ENCODE measurements around the gene GPR35.

The GPR35 gene

DNA sequence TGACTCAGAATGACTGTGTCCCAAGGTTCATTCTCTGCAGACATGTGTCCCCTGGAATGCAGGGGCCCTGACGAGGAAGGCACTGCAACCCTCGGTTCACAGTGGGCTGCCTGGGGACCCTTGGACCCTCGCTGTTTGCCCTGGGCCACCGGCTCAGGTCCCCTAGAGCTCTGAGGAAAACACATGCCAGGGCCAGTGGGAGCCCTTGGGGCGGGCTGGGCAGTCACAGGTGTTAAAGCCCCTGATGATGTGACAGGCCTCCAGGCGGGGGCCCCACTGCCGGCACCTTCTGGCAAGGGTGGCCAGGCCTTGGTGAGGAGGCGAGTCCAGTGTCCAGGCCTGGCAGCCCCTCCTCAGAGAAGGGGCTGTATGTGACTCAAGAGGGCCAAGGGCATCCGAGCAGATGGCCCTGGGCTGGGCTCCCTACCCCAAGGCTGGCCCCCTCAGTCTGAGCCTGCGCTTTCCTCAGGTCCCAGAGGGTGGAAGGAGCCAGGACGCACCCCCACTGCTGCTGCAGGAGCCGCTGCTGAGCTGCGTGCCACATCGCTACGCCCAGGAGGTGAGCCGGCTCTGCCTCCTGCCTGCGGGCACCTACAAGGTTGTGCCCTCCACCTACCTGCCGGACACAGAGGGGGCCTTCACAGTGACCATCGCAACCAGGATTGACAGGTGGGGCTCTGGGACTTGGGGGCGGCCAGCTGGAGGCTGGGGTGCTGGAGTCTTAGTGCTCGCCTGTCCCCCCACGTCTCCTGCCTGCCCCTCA, 27.7 kb upstream of the GPR35 start:
- Histone ChIP-seq H3K36me3 (ENCODE audit: control insufficient read depth in 1 of 2, insufficient read depth in 2 of 2, low read depth in 1 of 2, low read length in 2 of 2) (peaks cover 28 to 94% of the 10 kb centered on the region in 2 experiments), H3K4me3 (ENCODE audit: insufficient read depth in 1 of 2, low read depth in 1 of 2, low read length in 2 of 2) (no peak overlapping the region), H3K27me3 (ENCODE audit: control insufficient read depth in 1 of 2, insufficient read depth in 1 of 2, low read length in 2 of 2) (no peaks in the 10 kb centered on the region), H3K18ac (ENCODE audit: low read depth in 1 of 2, low read length in 2 of 2) (no peak overlapping the region), H3K27ac (ENCODE audit: low read length, poor library complexity, severe bottlenecking) (no peak overlapping the region), H2BK5ac (ENCODE audit: low read depth, low read length, poor library complexity, severe bottlenecking) (no peak overlapping the region), H3K4me2 (ENCODE audit: low read length, poor library complexity, severe bottlenecking) (no peak overlapping the region), H2BK15ac (ENCODE audit: low read depth, poor library complexity, severe bottlenecking) (no peak overlapping the region), H4K91ac (ENCODE audit: low read length) (no peak overlapping the region), H2AFZ (ENCODE audit: low read depth, low read length) (no peak overlapping the region), H2BK12ac (ENCODE audit: low read length in 2 of 2) (no peak overlapping the region), H3K9me3 (ENCODE audit: control insufficient read depth, low read length) (no peaks in the 10 kb centered on the region), H2AK5ac (ENCODE audit: low read length, severe bottlenecking) (no peak overlapping the region), H3K14ac (ENCODE audit: low read length in 2 of 2) (no peak overlapping the region), H3K23ac (ENCODE audit: low read length in 2 of 2) (no peak overlapping the region), H3K4ac (ENCODE audit: low read depth in 1 of 2, low read length in 2 of 2) (no peak overlapping the region), H2BK120ac (ENCODE audit: low read depth, low read length) (no peak overlapping the region), H3K4me1 (ENCODE audit: control insufficient read depth, insufficient read depth, low read depth, low read length) (peaks cover 1% of the 10 kb centered on the region), H3K9ac (ENCODE audit: low read length) (no peak overlapping the region), H4K8ac (ENCODE audit: low read length) (no peak overlapping the region), H3K79me1 (replicated peaks; ENCODE audit: low read length, poor library complexity, severe bottlenecking) (peaks cover 48% of the 10 kb centered on the region)
- DNase-seq = no peak
- 94% methylated on average over 20 of the region's 22 CpGs for WGBS

GRCh38 chr2:240598311-240598911, 26.9 kb upstream of the GPR35 start:
- Histone ChIP-seq H3K14ac (ENCODE audit: low read length in 2 of 2) (no peak overlapping the region), H2BK5ac (ENCODE audit: low read depth, low read length, poor library complexity, severe bottlenecking) (no peak overlapping the region), H3K23ac (ENCODE audit: low read length in 2 of 2) (no peak overlapping the region), H4K8ac (ENCODE audit: low read length) (no peak overlapping the region), H2BK12ac (ENCODE audit: low read length in 2 of 2) (no peak overlapping the region), H3K9ac (ENCODE audit: low read length) (no peak overlapping the region), H2AFZ (ENCODE audit: low read depth, low read length) (no peak overlapping the region), H3K4me2 (ENCODE audit: low read length, poor library complexity, severe bottlenecking) (no peak overlapping the region), H3K27ac (ENCODE audit: low read length, poor library complexity, severe bottlenecking) (no peak overlapping the region), H3K79me1 (replicated peaks; ENCODE audit: low read length, poor library complexity, severe bottlenecking) (peaks cover 42% of the 10 kb centered on the region), H3K4ac (ENCODE audit: low read depth in 1 of 2, low read length in 2 of 2) (no peak overlapping the region), H2BK15ac (ENCODE audit: low read depth, poor library complexity, severe bottlenecking) (no peak overlapping the region), H3K4me3 (ENCODE audit: insufficient read depth in 1 of 2, low read depth in 1 of 2, low read length in 2 of 2) (no peak overlapping the region), H3K27me3 (ENCODE audit: control insufficient read depth in 1 of 2, insufficient read depth in 1 of 2, low read length in 2 of 2) (no peaks in the 10 kb centered on the region), H3K4me1 (ENCODE audit: control insufficient read depth, insufficient read depth, low read depth, low read length) (peaks cover 1% of the 10 kb centered on the region), H2BK120ac (ENCODE audit: low read depth, low read length) (no peak overlapping the region), H2AK5ac (ENCODE audit: low read length, severe bottlenecking) (no peak overlapping the region), H3K9me3 (ENCODE audit: control insufficient read depth, low read length) (no peaks in the 10 kb centered on the region), H3K18ac (ENCODE audit: low read depth in 1 of 2, low read length in 2 of 2) (no peak overlapping the region), H4K91ac (ENCODE audit: low read length) (no peak overlapping the region), H3K36me3 (ENCODE audit: control insufficient read depth in 1 of 2, insufficient read depth in 2 of 2, low read depth in 1 of 2, low read length in 2 of 2) (peaks cover 23 to 95% of the 10 kb centered on the region in 2 experiments)
- WGBS = 96% methylated on average over 17 of the region's 17 CpGs
- DNase-seq = no peak

DNA sequence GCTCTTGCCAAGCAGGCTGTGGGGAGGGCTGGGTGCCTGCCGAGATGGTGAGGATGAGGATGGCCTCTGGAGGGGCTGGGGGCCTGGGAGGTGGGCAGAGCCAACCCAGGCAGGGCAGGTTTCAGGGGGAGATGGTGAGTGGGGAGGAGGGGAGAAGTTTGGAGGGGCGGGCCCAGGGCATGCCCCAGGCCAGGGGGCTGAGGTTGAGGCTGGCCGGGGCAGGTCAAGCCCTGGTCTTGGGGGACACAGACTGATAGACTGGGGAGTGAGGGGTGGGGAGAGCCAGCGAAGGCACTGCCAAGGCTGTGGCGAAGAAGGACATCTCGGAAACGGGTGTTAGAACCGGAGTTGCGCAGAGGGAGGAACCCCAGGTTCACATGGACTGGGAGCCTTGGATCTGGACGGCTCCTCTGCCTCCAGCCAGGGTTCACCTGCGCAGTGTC, 26.1 kb upstream of the GPR35 start:
- no peak overlapping the region for H3K18ac ChIP-seq (ENCODE audit: low read depth in 1 of 2, low read length in 2 of 2)
- no peak overlapping the region for H3K4ac ChIP-seq (ENCODE audit: low read depth in 1 of 2, low read length in 2 of 2)
- no peak for DNase-seq

DNA sequence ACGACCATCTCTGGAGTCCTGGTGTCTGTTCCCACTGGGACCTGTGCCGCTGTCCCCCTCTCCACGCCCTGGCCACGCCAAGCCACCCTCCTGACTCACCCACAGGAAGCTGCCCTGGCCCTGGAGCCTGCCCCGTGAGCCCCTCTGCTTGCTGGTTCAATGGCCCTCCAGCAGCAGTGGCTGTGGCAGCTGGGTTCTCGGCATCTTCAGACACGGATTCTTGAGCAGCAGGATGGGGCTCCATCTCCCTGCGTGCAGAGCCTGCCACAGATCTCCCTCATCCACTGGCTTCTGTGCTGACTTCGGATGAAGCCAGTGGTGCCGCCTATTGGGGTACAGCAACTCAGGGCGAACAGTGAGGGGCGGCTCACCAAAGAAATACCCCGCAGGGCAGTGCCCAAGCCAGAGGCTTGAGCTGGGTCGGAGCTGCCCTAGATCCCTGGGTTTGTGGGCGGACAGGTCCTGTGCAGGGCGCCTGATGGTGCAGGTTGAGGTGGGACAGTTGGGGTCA, 24.8 kb upstream of the GPR35 start:
- Histone ChIP-seq H4K8ac (ENCODE audit: low read length) (no peak overlapping the region), H3K9ac (ENCODE audit: low read length) (no peak overlapping the region), H3K4me3 (ENCODE audit: insufficient read depth in 1 of 2, low read depth in 1 of 2, low read length in 2 of 2) (no peak overlapping the region), H2BK5ac (ENCODE audit: low read depth, low read length, poor library complexity, severe bottlenecking) (no peak overlapping the region), H4K91ac (ENCODE audit: low read length) (no peak overlapping the region), H2BK120ac (ENCODE audit: low read depth, low read length) (no peak overlapping the region), H3K4ac (ENCODE audit: low read depth in 1 of 2, low read length in 2 of 2) (no peak overlapping the region), H2BK12ac (ENCODE audit: low read length in 2 of 2) (no peak overlapping the region), H3K79me1 (replicated peaks; ENCODE audit: low read length, poor library complexity, severe bottlenecking) (peaks cover 21% of the 10 kb centered on the region), H3K4me1 (ENCODE audit: control insufficient read depth, insufficient read depth, low read depth, low read length) (peaks cover 12% of the 10 kb centered on the region), H2AK5ac (ENCODE audit: low read length, severe bottlenecking) (no peak overlapping the region), H3K23ac (ENCODE audit: low read length in 2 of 2) (no peak overlapping the region), H3K36me3 (ENCODE audit: control insufficient read depth in 1 of 2, insufficient read depth in 2 of 2, low read depth in 1 of 2, low read length in 2 of 2) (peaks cover 21 to 77% of the 10 kb centered on the region in 2 experiments), H2BK15ac (ENCODE audit: low read depth, poor library complexity, severe bottlenecking) (no peak overlapping the region), H3K9me3 (ENCODE audit: control insufficient read depth, low read length) (no peaks in the 10 kb centered on the region), H2AFZ (ENCODE audit: low read depth, low read length) (no peak overlapping the region), H3K18ac (ENCODE audit: low read depth in 1 of 2, low read length in 2 of 2) (no peak overlapping the region), H3K14ac (ENCODE audit: low read length in 2 of 2) (no peak overlapping the region), H3K27me3 (ENCODE audit: control insufficient read depth in 1 of 2, insufficient read depth in 1 of 2, low read length in 2 of 2) (no peaks in the 10 kb centered on the region), H3K4me2 (ENCODE audit: low read length, poor library complexity, severe bottlenecking) (no peak overlapping the region), H3K27ac (ENCODE audit: low read length, poor library complexity, severe bottlenecking) (no peak overlapping the region)
- DNase-seq = no peak
- 92% methylated on average over 16 of the region's 16 CpGs for WGBS

More for the DNA sequence above, 26.1 kb upstream of the GPR35 start:
- peaks cover 6% of the 10 kb centered on the region for H3K4me1 ChIP-seq (ENCODE audit: control insufficient read depth, insufficient read depth, low read depth, low read length)
- H3K9me3 ChIP-seq (ENCODE audit: control insufficient read depth, low read length) = no peaks in the 10 kb centered on the region
- H3K27ac ChIP-seq (ENCODE audit: low read length, poor library complexity, severe bottlenecking) = no peak overlapping the region
- H3K4me2 ChIP-seq (ENCODE audit: low read length, poor library complexity, severe bottlenecking) = no peak overlapping the region
- no peak overlapping the region for H2AFZ ChIP-seq (ENCODE audit: low read depth, low read length)
- no peaks in the 10 kb centered on the region for H3K27me3 ChIP-seq (ENCODE audit: control insufficient read depth in 1 of 2, insufficient read depth in 1 of 2, low read length in 2 of 2)
- no peak overlapping the region for H3K9ac ChIP-seq (ENCODE audit: low read length)
- no peak overlapping the region for H3K23ac ChIP-seq (ENCODE audit: low read length in 2 of 2)
- no peak overlapping the region for H2BK120ac ChIP-seq (ENCODE audit: low read depth, low read length)
- no peak overlapping the region for H3K4me3 ChIP-seq (ENCODE audit: insufficient read depth in 1 of 2, low read depth in 1 of 2, low read length in 2 of 2)
- no peak overlapping the region for H2BK5ac ChIP-seq (ENCODE audit: low read depth, low read length, poor library complexity, severe bottlenecking)
- peaks cover 34% of the 10 kb centered on the region for H3K79me1 ChIP-seq (replicated peaks; ENCODE audit: low read length, poor library complexity, severe bottlenecking)
- no peak overlapping the region for H4K91ac ChIP-seq (ENCODE audit: low read length)
- H2AK5ac ChIP-seq (ENCODE audit: low read length, severe bottlenecking) = no peak overlapping the region
- no peak overlapping the region for H4K8ac ChIP-seq (ENCODE audit: low read length)
- 98% methylated on average over 11 of the region's 11 CpGs for WGBS
- H2BK12ac ChIP-seq (ENCODE audit: low read length in 2 of 2) = no peak overlapping the region
- peaks cover 21 to 90% of the 10 kb centered on the region in 2 experiments for H3K36me3 ChIP-seq (ENCODE audit: control insufficient read depth in 1 of 2, insufficient read depth in 2 of 2, low read depth in 1 of 2, low read length in 2 of 2)
- H3K14ac ChIP-seq (ENCODE audit: low read length in 2 of 2) = no peak overlapping the region
- H2BK15ac ChIP-seq (ENCODE audit: low read depth, poor library complexity, severe bottlenecking) = no peak overlapping the region
